CD4-positive, CD25-positive, alpha-beta regulatory T cell (primary cell): Measurements from ENCODE around the gene CCND1. TPM values are rescaled to one million over a fixed set of nuclear protein-coding genes. Genes with fewer than 3 reads are reported as not detected.

Experiments used
- ATAC-seq, 2 donors: fragments of 150-1000 bp; cut with Tn5 transposase; one replicate each; pipeline ENCODE4 v1.10.0; 2021; ENCODE audit warnings: low read depth in 2 of 2, moderate number of reproducible peaks in 2 of 2, moderate library complexity in 1 of 2
- DNase-seq, 3 donors: peaks; one replicate each; pipeline versions ENCODE4 v3.0.0 to v3.0.0-alpha.2; 2012 to 2022; ENCODE audit warnings: mixed read lengths in 1 of 3
- H3K27ac ChIP-seq: one replicate; pipeline ENCODE4 v1.7.0; 2013; ENCODE audit warnings: mild to moderate bottlenecking, low read length; ENCODE audit not compliant: insufficient read depth, poor library complexity, severe bottlenecking
- H3K27me3 ChIP-seq: one replicate; pipeline ENCODE4 v1.7.0; 2013; ENCODE audit warnings: low read length; ENCODE audit not compliant: control insufficient read depth, insufficient read depth
- H3K36me3 ChIP-seq: one replicate; pipeline ENCODE4 v1.7.0; 2013; ENCODE audit warnings: mild to moderate bottlenecking, low read length, moderate library complexity; ENCODE audit not compliant: control insufficient read depth, insufficient read depth
- H3K4me1 ChIP-seq: 2 replicates; pipeline ENCODE4 v1.7.0; 2013; ENCODE audit warnings: mild to moderate bottlenecking, low read length; ENCODE audit not compliant: insufficient read depth, control insufficient read depth, poor library complexity, severe bottlenecking
- H3K4me3 ChIP-seq: one replicate; pipeline ENCODE4 v1.7.0; 2013; ENCODE audit warnings: low read depth, mild to moderate bottlenecking, low read length, moderate library complexity
- H3K9me3 ChIP-seq, 2 experiments: 1 replicate in 1 of 2; 2 replicates in 1 of 2; pipeline ENCODE4 v1.7.0; 2013; ENCODE audit warnings: low read length in 2 of 2, mild to moderate bottlenecking in 1 of 2, moderate library complexity in 1 of 2; ENCODE audit not compliant: control insufficient read depth in 2 of 2
- H3K27ac Mint-ChIP-seq, 3 donors: one replicate each; pipeline ENCODE4 v1.8.0; 2020 to 2022; ENCODE audit warnings: mild to moderate bottlenecking in 3 of 3, mixed read lengths in 3 of 3, moderate library complexity in 2 of 3
- H3K27me3 Mint-ChIP-seq: one replicate; pipeline ENCODE4 v1.8.0; 2022; ENCODE audit warnings: mild to moderate bottlenecking, mixed read lengths
- H3K36me3 Mint-ChIP-seq: one replicate; pipeline ENCODE4 v1.8.0; 2020; ENCODE audit warnings: mixed read lengths
- H3K4me1 Mint-ChIP-seq, 4 donors: one replicate each; pipeline ENCODE4 v1.8.0; 2020 to 2022; ENCODE audit warnings: mixed read lengths in 4 of 4, mild to moderate bottlenecking in 1 of 4
- H3K4me3 Mint-ChIP-seq, 4 donors: one replicate each; pipeline ENCODE4 v1.8.0; 2020 to 2022; ENCODE audit warnings: mild to moderate bottlenecking in 4 of 4, mixed read lengths in 4 of 4, moderate library complexity in 3 of 4
- H3K9me3 Mint-ChIP-seq, 7 donors: one replicate each; pipeline ENCODE4 v1.8.0; 2020 to 2022; ENCODE audit warnings: mixed read lengths in 7 of 7, mild to moderate bottlenecking in 3 of 7, moderate library complexity in 2 of 7
- polyA plus RNA-seq, 4 donors: library from polyadenylated mRNA; unstranded; fragments of 300-500 nt; fragmentation: Illumina TruSeq; gene quantifications; one replicate each; pipeline ENCODE4 v1.2.3, GENCODE V29; 2021
- total RNA-seq: library from RNA; stranded (reverse); gene quantifications from one replicate; pipeline ENCODE4 v1.2.3, GENCODE V29; 2022

The CCND1 gene
- total and polyA plus RNA-seq, 5 donors from 2014 or later, result 0.17 to 3.6 (median 0.65) TPM; not detected in 2

DNA sequence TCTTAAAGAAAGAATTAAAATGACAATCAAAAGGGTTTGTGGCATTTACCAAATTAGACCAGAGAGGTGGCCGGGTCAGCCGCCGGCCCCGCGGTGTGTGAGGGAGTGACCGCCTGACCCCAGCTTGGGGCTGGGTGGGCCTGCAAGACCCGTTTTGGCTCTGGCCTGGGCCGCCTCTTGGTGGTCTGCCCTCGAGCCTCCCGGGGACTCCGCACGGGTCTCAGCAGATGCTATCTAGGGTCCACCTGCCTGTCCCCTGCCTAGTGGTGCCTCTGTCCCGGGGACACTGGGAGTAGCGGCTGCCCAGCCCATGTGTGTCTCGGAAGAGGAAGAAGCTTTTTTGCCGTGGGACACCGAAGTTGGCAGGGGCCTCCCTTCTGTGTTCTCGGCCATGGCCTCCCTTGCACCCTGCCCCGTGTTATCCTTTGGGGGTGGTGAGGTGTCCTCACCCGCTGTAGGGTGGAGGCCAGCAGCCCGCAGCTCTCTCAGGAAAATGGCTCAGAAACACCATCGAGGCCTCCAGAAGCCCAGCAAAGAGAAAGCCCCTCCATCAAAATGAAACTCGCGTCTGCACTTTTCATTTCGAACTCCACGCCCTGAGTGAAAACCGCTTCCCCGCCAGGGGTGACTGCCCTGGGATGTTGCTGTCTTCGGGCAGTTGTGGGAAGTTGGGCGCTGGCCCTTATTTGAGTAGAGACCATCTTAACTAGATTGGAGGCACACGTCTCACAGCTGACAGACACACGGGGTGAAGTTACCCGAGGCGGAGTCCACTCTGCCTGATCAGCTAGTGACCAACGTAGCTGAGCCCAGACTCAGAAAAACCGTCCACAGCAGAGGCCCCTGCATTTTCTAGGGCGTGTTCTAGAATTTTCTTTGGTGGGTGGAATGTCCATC is 8.0 kb downstream of the CCND1 start:
- no peak overlapping the region for H3K27ac Mint-ChIP-seq
- H3K27me3 Mint-ChIP-seq, result peaks cover 6% of the 10 kb centered on the region
- no peak overlapping the region for H3K27ac ChIP-seq
- H3K4me1 Mint-ChIP-seq, result peaks cover 0 to 2% (median 0%) of the 10 kb centered on the region in 4 donors
- peaks cover 5% of the 10 kb centered on the region for H3K36me3 Mint-ChIP-seq
- H3K4me3 ChIP-seq, result no peak overlapping the region
- DNase-seq (no peak), ATAC-seq (no peak)
- no peaks in the 10 kb centered on the region for H3K36me3 ChIP-seq
- H3K27me3 ChIP-seq, result no peaks in the 10 kb centered on the region
- no peaks in the 10 kb centered on the region for H3K4me1 ChIP-seq
- H3K4me3 Mint-ChIP-seq, result peak overlapping the region in 1 of 4 donors; percentile 43
- no peaks in the 10 kb centered on the region for H3K9me3 Mint-ChIP-seq
- no peaks in the 10 kb centered on the region for H3K9me3 ChIP-seq

DNA sequence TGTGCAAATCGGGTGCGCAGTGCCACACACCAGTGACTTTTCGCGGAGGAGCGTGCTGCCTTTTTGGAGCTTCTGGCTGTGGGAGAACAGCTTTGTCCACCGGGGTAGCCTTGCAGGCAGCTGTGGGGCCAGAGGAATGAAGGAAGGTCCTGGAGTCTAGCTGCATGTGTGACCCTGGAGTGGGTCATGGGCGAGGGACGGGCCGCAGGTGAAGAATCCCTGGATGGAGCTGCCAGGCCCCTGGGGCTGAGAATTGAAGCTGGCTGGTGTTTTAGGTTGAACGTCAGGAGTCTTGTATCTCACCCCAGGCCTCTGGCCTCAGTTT is 8.6 kb downstream of the CCND1 start:
- H3K4me3 ChIP-seq, result no peak overlapping the region
- Mint-ChIP-seq H3K9me3 (no peaks in the 10 kb centered on the region), H3K27me3 (peaks cover 6% of the 10 kb centered on the region), H3K27ac (no peak overlapping the region), H3K4me1 (no peaks in the 10 kb centered on the region), H3K4me3 (no peak overlapping the region), H3K36me3 (peaks cover 5% of the 10 kb centered on the region)
- no peaks in the 10 kb centered on the region for H3K36me3 ChIP-seq
- no peaks in the 10 kb centered on the region for H3K4me1 ChIP-seq
- no peak for DNase-seq
- no peak overlapping the region for H3K27ac ChIP-seq
- no peak for ATAC-seq
- H3K27me3 ChIP-seq, result no peaks in the 10 kb centered on the region
- no peaks in the 10 kb centered on the region for H3K9me3 ChIP-seq

GRCh38 chr11:69650081-69650831 is 9.3 kb downstream of the CCND1 start:
- Mint-ChIP-seq H3K36me3 (peaks cover 5% of the 10 kb centered on the region), H3K27me3 (peaks cover 6% of the 10 kb centered on the region), H3K27ac (no peak overlapping the region), H3K4me1 (no peaks in the 10 kb centered on the region), H3K4me3 (no peak overlapping the region), H3K9me3 (no peaks in the 10 kb centered on the region)
- H3K4me1 ChIP-seq, result no peaks in the 10 kb centered on the region
- ATAC-seq (no peak), DNase-seq (no peak)
- no peak overlapping the region for H3K4me3 ChIP-seq
- no peaks in the 10 kb centered on the region for H3K9me3 ChIP-seq
- H3K27me3 ChIP-seq, result no peaks in the 10 kb centered on the region
- H3K36me3 ChIP-seq, result no peaks in the 10 kb centered on the region
- no peak overlapping the region for H3K27ac ChIP-seq

GRCh38 chr11:69650832-69651344 is 9.9 kb downstream of the CCND1 start:
- no peak overlapping the region for H3K27ac Mint-ChIP-seq
- DNase-seq, result no peak

DNA sequence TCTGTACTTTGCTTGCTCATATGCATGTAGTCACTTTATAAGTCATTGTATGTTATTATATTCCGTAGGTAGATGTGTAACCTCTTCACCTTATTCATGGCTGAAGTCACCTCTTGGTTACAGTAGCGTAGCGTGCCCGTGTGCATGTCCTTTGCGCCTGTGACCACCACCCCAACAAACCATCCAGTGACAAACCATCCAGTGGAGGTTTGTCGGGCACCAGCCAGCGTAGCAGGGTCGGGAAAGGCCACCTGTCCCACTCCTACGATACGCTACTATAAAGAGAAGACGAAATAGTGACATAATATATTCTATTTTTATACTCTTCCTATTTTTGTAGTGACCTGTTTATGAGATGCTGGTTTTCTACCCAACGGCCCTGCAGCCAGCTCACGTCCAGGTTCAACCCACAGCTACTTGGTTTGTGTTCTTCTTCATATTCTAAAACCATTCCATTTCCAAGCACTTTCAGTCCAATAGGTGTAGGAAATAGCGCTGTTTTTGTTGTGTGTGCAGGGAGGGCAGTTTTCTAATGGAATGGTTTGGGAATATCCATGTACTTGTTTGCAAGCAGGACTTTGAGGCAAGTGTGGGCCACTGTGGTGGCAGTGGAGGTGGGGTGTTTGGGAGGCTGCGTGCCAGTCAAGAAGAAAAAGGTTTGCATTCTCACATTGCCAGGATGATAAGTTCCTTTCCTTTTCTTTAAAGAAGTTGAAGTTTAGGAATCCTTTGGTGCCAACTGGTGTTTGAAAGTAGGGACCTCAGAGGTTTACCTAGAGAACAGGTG is 11.1 kb downstream of the CCND1 start:
- no peaks in the 10 kb centered on the region for H3K4me1 Mint-ChIP-seq
- H3K9me3 ChIP-seq, result no peaks in the 10 kb centered on the region
- H3K27ac Mint-ChIP-seq, result no peak overlapping the region

More at GRCh38 chr11:69650832-69651344, 9.9 kb downstream of the CCND1 start:
- no peaks in the 10 kb centered on the region for H3K27me3 ChIP-seq
- H3K36me3 ChIP-seq, result no peaks in the 10 kb centered on the region
- peaks cover 5% of the 10 kb centered on the region for H3K36me3 Mint-ChIP-seq
- H3K4me1 ChIP-seq, result no peaks in the 10 kb centered on the region
- H3K9me3 ChIP-seq, result no peaks in the 10 kb centered on the region
- no peaks in the 10 kb centered on the region for H3K4me1 Mint-ChIP-seq
- H3K27ac ChIP-seq, result no peak overlapping the region
- H3K9me3 Mint-ChIP-seq, result no peaks in the 10 kb centered on the region
- H3K4me3 ChIP-seq, result no peak overlapping the region
- no peak for ATAC-seq
- no peak overlapping the region for H3K4me3 Mint-ChIP-seq
- peaks cover 3% of the 10 kb centered on the region for H3K27me3 Mint-ChIP-seq

GRCh38 chr11:69652999-69653398 is 12.0 kb downstream of the CCND1 start:
- Histone ChIP-seq H3K27ac (no peak overlapping the region), H3K36me3 (no peaks in the 10 kb centered on the region), H3K4me3 (no peak overlapping the region), H3K27me3 (no peaks in the 10 kb centered on the region), H3K9me3 (no peaks in the 10 kb centered on the region), H3K4me1 (no peaks in the 10 kb centered on the region)
- no peak for DNase-seq
- peaks cover 5% of the 10 kb centered on the region for H3K36me3 Mint-ChIP-seq
- H3K27me3 Mint-ChIP-seq, result no peaks in the 10 kb centered on the region
- H3K27ac Mint-ChIP-seq, result no peak overlapping the region
- no peaks in the 10 kb centered on the region for H3K9me3 Mint-ChIP-seq
- no peak overlapping the region for H3K4me3 Mint-ChIP-seq
- no peak for ATAC-seq
- no peaks in the 10 kb centered on the region for H3K4me1 Mint-ChIP-seq

More for the DNA sequence above, 11.1 kb downstream of the CCND1 start:
- ATAC-seq, result no peak
- Histone ChIP-seq H3K36me3 (no peaks in the 10 kb centered on the region), H3K4me3 (no peak overlapping the region), H3K27me3 (no peaks in the 10 kb centered on the region), H3K4me1 (no peaks in the 10 kb centered on the region), H3K27ac (no peak overlapping the region)
- no peak for DNase-seq
- Mint-ChIP-seq H3K4me3 (no peak overlapping the region), H3K9me3 (no peaks in the 10 kb centered on the region), H3K36me3 (peaks cover 5% of the 10 kb centered on the region), H3K27me3 (no peaks in the 10 kb centered on the region)

DNA sequence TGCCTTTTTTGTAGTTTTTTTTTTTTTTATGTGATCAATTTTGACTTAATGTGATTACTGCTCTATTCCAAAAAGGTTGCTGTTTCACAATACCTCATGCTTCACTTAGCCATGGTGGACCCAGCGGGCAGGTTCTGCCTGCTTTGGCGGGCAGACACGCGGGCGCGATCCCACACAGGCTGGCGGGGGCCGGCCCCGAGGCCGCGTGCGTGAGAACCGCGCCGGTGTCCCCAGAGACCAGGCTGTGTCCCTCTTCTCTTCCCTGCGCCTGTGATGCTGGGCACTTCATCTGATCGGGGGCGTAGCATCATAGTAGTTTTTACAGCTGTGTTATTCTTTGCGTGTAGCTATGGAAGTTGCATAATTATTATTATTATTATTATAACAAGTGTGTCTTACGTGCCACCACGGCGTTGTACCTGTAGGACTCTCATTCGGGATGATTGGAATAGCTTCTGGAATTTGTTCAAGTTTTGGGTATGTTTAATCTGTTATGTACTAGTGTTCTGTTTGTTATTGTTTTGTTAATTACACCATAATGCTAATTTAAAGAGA is 12.5 kb downstream of the CCND1 start:
- Histone ChIP-seq H3K9me3 (no peaks in the 10 kb centered on the region), H3K4me3 (no peak overlapping the region), H3K27me3 (no peaks in the 10 kb centered on the region), H3K4me1 (no peaks in the 10 kb centered on the region), H3K27ac (no peak overlapping the region), H3K36me3 (no peaks in the 10 kb centered on the region)
- H3K27me3 Mint-ChIP-seq, result no peaks in the 10 kb centered on the region
- DNase-seq, result no peak
- no peak for ATAC-seq
- no peak overlapping the region for H3K4me3 Mint-ChIP-seq
- H3K9me3 Mint-ChIP-seq, result no peaks in the 10 kb centered on the region
- no peak overlapping the region for H3K27ac Mint-ChIP-seq
- H3K36me3 Mint-ChIP-seq, result peaks cover 5% of the 10 kb centered on the region
- no peaks in the 10 kb centered on the region for H3K4me1 Mint-ChIP-seq
